ENCODE results near the gene CFAP46.

- TF ChIP-seq, protein P1, sequence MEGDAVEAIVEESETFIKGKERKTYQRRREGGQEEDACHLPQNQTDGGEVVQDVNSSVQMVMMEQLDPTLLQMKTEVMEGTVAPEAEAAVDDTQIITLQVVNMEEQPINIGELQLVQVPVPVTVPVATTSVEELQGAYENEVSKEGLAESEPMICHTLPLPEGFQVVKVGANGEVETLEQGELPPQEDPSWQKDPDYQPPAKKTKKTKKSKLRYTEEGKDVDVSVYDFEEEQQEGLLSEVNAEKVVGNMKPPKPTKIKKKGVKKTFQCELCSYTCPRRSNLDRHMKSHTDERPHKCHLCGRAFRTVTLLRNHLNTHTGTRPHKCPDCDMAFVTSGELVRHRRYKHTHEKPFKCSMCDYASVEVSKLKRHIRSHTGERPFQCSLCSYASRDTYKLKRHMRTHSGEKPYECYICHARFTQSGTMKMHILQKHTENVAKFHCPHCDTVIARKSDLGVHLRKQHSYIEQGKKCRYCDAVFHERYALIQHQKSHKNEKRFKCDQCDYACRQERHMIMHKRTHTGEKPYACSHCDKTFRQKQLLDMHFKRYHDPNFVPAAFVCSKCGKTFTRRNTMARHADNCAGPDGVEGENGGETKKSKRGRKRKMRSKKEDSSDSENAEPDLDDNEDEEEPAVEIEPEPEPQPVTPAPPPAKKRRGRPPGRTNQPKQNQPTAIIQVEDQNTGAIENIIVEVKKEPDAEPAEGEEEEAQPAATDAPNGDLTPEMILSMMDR (IDR thresholded peaks at IDR 0.05) = no peak
- TF ChIP-seq POLR2A (IDR thresholded peaks at IDR 0.05) = no peak
Measured at GRCh38 chr10:132813001-132813401, 129.4 kb downstream of the CFAP46 start.

Data from esophagus squamous epithelium (tissue), 4 donors.